WERI-Rb-1 (cell line): ENCODE measurements around the gene SRRM3.
"Not testable (repeated sequence)": the region's sequence is repeated elsewhere in the genome, so short reads cannot be mapped to it uniquely, and the experiment has no call there.

Experiments used
- DNase-seq: peaks from one replicate; pipeline ENCODE4 v3.0.0-alpha.2; 2020
- H3K27ac ChIP-seq: fragments of 250-450 bp; sonication (Bioruptor Pico); 2 replicates; pipeline ENCODE4 v1.5.1; 2020; ENCODE audit warnings: mild to moderate bottlenecking, moderate library complexity
- H3K27me3 ChIP-seq: fragments of 250-450 bp; sonication (Bioruptor Pico); 2 replicates; pipeline ENCODE4 v1.5.1; 2021; ENCODE audit warnings: mild to moderate bottlenecking, low read depth, moderate library complexity; ENCODE audit not compliant: insufficient read depth, severe bottlenecking
- H3K36me3 ChIP-seq: fragments of 250-450 bp; sonication (Bioruptor Pico); 2 replicates; pipeline ENCODE4 v1.5.1; 2020; ENCODE audit warnings: mild to moderate bottlenecking, moderate library complexity
- H3K4me3 ChIP-seq: 2 replicates; pipeline ENCODE4 v1.5.1; 2011; ENCODE audit warnings: low read depth, mild to moderate bottlenecking, control low read depth, low read length
- H3K9me3 ChIP-seq: fragments of 250-450 bp; sonication (Bioruptor Pico); 2 replicates; pipeline ENCODE4 v1.5.1; 2021; ENCODE audit warnings: mild to moderate bottlenecking, moderate library complexity; ENCODE audit not compliant: severe bottlenecking
- CTCF ChIP-seq: IDR thresholded peaks from 2 replicates; pipeline ENCODE4 v1.5.1; 2011; ENCODE audit warnings: low read depth, mild to moderate bottlenecking, control low read depth, inconsistent platforms, low read length

The SRRM3 gene

GRCh38 chr7:76310102-76310957, 108.6 kb downstream of the SRRM3 start:
- Histone ChIP-seq H3K9me3 (no peaks in the 10 kb centered on the region), H3K36me3 (no peaks in the 10 kb centered on the region), H3K27me3 (no peaks in the 10 kb centered on the region), H3K4me3 (no peak overlapping the region), H3K27ac (no peak overlapping the region)
- no peak for TF ChIP-seq CTCF
- no peak for DNase-seq

GRCh38 chr7:76311838-76312237, 110.1 kb downstream of the SRRM3 start:
- not testable (repeated sequence) for DNase-seq, H3K9me3 ChIP-seq, H3K27me3 ChIP-seq, H3K36me3 ChIP-seq, H3K4me3 ChIP-seq, H3K27ac ChIP-seq

- no peaks in the 10 kb centered on the region for H3K27me3 ChIP-seq
- no peaks in the 10 kb centered on the region for H3K36me3 ChIP-seq
- TF ChIP-seq CTCF, result peak; percentile 99
- H3K9me3 ChIP-seq, result no peaks in the 10 kb centered on the region
- DNase-seq, result peak; percentile 96
- no peak overlapping the region for H3K27ac ChIP-seq
- peak overlapping the region; percentile 25 for H3K4me3 ChIP-seq
These were observed 112.5 kb downstream of the SRRM3 start for GRCh38 chr7:76314042-76314721.

GRCh38 chr7:76314740-76315139, 113.0 kb downstream of the SRRM3 start:
- not testable (repeated sequence) for H3K4me3 ChIP-seq, H3K27me3 ChIP-seq, H3K9me3 ChIP-seq, H3K36me3 ChIP-seq, DNase-seq, H3K27ac ChIP-seq

- no peak for TF ChIP-seq CTCF
- no peak overlapping the region for H3K27ac ChIP-seq
- no peak for DNase-seq
- no peak overlapping the region for H3K4me3 ChIP-seq
- H3K27me3 ChIP-seq, result no peaks in the 10 kb centered on the region
- no peaks in the 10 kb centered on the region for H3K9me3 ChIP-seq
- no peaks in the 10 kb centered on the region for H3K36me3 ChIP-seq
These were observed 113.7 kb downstream of the SRRM3 start for GRCh38 chr7:76315364-76315763.

GRCh38 chr7:76316984-76317781, 115.5 kb downstream of the SRRM3 start:
- H3K9me3 ChIP-seq, result no peaks in the 10 kb centered on the region
- TF ChIP-seq CTCF, result no peak
- no peaks in the 10 kb centered on the region for H3K36me3 ChIP-seq
- peak overlapping the region; percentile 69 for H3K27ac ChIP-seq
- peak overlapping the region; percentile 59 for H3K4me3 ChIP-seq
- DNase-seq, result no peak
- H3K27me3 ChIP-seq, result no peaks in the 10 kb centered on the region
